Measurements from ENCODE around the gene HEMGN.

The HEMGN gene, protein sequence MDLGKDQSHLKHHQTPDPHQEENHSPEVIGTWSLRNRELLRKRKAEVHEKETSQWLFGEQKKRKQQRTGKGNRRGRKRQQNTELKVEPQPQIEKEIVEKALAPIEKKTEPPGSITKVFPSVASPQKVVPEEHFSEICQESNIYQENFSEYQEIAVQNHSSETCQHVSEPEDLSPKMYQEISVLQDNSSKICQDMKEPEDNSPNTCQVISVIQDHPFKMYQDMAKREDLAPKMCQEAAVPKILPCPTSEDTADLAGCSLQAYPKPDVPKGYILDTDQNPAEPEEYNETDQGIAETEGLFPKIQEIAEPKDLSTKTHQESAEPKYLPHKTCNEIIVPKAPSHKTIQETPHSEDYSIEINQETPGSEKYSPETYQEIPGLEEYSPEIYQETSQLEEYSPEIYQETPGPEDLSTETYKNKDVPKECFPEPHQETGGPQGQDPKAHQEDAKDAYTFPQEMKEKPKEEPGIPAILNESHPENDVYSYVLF

DNA sequence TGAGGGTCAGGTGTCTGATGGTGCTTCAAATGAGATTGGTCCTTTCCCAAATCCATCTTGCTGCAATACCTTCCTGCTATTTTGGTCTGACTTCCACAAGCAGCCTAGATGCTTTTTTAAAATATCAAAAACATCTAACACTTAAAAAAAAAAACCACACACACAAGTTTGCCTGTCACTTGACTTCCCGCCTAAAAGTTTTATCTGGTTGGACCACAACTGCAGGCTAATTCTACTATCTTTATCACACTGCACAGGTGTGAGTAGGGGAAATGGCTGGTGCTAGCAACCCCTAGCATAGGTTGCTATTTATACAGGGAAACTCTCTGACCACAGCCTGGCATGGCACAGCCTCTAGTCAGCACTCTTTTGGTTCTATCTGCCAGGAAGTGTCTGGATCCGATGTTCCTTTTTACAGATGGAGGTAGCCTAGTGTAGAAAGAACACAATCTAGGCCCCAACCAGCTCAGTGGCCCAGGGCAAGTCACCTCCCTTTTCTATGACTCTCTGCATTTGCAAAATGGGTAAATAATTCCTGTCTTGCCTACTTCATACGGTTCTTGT, at the start of gene HEMGN:
TSS of gene HEMGN (minus strand) at position 92 of the 564 bp plus-strand sequence. CDS start at position 56, 36 bp downstream.
- DNase-seq (ENCODE audit: low read depth): no peak
- H3K4me3 ChIP-seq (ENCODE audit: low read length): no peak within 1 kb of the TSS
- TF ChIP-seq, protein P1, sequence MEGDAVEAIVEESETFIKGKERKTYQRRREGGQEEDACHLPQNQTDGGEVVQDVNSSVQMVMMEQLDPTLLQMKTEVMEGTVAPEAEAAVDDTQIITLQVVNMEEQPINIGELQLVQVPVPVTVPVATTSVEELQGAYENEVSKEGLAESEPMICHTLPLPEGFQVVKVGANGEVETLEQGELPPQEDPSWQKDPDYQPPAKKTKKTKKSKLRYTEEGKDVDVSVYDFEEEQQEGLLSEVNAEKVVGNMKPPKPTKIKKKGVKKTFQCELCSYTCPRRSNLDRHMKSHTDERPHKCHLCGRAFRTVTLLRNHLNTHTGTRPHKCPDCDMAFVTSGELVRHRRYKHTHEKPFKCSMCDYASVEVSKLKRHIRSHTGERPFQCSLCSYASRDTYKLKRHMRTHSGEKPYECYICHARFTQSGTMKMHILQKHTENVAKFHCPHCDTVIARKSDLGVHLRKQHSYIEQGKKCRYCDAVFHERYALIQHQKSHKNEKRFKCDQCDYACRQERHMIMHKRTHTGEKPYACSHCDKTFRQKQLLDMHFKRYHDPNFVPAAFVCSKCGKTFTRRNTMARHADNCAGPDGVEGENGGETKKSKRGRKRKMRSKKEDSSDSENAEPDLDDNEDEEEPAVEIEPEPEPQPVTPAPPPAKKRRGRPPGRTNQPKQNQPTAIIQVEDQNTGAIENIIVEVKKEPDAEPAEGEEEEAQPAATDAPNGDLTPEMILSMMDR (conservative IDR thresholded peaks at IDR 0.05; ENCODE audit: low read length): no peak

DNA sequence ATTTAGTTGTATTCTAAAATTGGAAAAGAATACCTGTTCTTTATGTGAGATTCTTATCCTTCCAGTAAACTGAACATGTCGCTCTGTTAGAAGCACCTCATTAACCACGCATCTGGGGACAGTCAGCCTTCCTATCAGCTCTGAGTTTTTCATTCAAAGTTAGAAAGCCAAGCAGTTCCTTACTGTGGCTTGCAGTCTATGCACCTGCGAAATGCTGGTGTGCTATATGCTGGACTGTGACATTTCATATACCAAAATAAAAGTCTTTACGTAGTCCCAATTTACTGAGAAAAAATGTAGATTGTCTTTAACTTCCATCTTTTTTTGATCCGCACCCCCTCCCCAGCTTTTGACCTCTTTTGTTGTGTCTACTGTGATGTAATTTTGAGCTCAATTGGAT, 49.5 kb upstream of the HEMGN start:
- no peak for DNase-seq (ENCODE audit: low read depth)

DNA sequence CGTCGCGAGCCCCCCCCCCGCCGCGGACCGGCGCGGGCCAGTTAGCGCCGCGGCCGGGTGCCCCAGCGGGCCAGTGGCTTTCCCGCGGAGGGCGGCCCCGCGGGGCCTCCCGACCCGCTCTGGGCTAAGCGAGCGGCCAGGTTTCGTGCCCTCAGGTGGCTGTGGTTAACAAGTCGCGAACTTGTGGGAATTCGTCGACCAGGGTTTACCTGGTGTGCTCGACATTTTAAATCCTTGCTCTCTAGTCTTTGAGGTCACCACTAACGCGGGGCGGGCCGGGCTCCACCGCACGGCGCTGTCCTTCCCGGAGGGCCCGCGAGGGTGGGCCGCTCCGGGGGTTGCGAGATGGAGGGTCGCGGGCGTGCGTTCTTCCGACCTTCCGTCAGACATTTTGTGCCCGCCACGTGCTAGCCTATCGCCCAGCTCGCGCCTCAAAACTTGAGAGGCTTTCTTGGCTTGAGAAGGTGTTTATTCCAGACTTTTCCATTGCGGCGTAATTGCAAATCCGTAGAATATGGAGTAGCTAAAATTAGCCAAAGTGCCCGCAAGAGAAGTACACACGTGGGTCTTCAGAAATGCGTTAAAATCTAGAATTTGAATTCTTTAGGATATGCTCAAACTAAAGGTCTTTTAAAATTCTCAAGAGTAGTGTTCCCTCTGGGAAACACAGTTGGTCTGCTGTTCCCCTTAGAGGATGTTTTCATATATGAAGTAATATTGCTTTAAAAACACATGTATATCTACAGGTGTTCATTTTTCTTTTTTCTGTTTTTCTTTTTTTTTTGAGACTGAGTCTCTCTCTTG, 47.3 kb upstream of the HEMGN start:
- peak overlapping the region; percentile 79 for H3K4me3 ChIP-seq (ENCODE audit: low read length)
- peak; percentile 20 for DNase-seq (ENCODE audit: low read depth)
- TF ChIP-seq, protein P1 (conservative IDR thresholded peaks at IDR 0.05; ENCODE audit: low read length): no peak

More for the DNA sequence above, 49.5 kb upstream of the HEMGN start:
- TF ChIP-seq, protein P1 (conservative IDR thresholded peaks at IDR 0.05; ENCODE audit: low read length): no peak
- no peak overlapping the region for H3K4me3 ChIP-seq (ENCODE audit: low read length)

DNA sequence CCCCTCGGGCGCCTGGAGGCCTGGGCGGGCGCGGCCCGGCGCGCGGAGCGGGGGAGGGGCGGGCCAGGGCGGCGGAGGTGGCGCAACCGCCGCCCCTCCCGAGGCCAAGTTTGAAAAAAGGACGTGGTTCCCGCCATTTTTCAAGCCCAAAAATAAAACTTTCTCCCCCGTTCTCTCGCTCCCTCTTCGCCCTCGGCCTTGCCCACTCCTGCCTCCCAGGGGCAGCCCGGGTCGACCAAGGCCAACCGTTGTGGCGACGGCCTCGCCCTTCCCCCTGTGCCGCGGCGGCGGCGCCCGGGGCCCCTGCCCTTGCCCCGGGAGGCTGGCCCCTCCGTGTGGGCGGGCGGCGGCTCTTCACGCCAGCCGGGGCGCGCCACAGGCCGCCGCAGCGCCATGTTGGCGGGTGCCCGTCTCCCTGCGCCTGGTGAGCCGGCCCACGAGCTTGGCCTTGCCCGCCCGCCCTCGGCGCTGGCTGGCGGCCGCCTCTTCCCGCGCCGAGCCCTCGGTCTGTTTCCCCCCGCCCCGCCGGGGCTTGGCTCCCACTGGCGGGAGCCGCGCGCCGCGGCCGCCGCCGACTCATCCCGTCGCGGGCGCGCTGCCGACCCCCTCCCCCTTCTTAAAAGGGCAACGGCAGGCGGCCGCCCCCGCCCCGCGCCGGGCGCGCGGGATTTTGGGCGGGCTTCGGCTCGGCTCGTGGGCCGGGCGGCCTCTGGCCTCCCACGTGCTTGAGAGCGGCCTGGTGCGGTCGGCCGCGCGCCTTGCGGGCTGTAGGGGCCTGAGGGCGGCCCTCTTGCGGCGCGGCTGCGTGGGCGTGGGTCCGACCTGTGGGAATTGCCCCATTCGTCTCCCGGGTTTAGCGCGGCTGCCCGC, 46.5 kb upstream of the HEMGN start:
- H3K4me3 ChIP-seq (ENCODE audit: low read length): peak overlapping the region; percentile 79
- TF ChIP-seq, protein P1 (conservative IDR thresholded peaks at IDR 0.05; ENCODE audit: low read length): no peak
- DNase-seq (ENCODE audit: low read depth): peak; percentile 81

DNA sequence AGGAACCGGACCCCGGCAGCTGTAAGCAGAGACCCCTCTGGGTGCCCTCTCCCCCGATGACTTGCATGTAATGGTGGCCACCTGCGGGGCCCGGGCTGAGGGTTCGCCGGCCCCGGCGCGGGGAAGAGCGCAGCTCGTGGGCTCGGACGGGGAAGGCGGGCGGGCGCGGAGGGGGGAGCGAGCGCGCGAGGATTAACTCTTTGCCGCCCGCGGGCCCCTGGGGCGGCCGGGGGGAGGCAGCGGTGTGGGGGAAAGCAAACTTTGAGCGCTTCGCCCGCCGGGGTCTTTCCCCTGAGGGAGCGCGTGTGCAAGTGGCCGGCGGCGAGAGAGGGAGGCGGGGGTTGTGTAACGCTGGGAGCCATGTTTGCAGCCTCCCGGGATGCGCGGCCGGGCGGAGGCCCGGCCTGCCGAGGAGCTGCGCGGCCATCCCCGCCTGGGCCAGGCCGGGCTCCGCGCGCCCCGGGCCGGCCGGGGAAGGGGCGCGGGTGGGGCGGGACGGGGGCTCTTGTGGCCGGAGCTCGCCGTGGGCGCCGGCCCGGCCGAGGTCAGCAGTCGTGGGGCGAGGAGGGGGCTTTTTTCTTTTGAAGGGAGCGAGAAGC, 45.7 kb upstream of the HEMGN start:
- H3K4me3 ChIP-seq (ENCODE audit: low read length): peak overlapping the region; percentile 79
- TF ChIP-seq, protein P1 (conservative IDR thresholded peaks at IDR 0.05; ENCODE audit: low read length): no peak
- peak; percentile 29 for DNase-seq (ENCODE audit: low read depth)

Data from AG10803 (cell line).